H1 (cell line): ENCODE results near the gene ACKR3. TPM values are rescaled to one million over a fixed set of nuclear protein-coding genes. Genes with fewer than 3 reads are reported as not detected.

ENCODE experiments used
- ATF2 ChIP-seq: IDR thresholded peaks from 2 replicates; pipeline ENCODE4 v1.6.1; 2012; ENCODE audit warnings: low read length, inconsistent platforms
- ZNF274 ChIP-seq: IDR thresholded peaks from 2 replicates; pipeline ENCODE4 v1.7.0; 2012; ENCODE audit warnings: low read length, borderline replicate concordance; ENCODE audit errors: extremely low read depth
- polyA plus RNA-seq, 7 experiments: library from polyadenylated mRNA; depleted of rRNA in 3 of 7; stranded (reverse) in 5 of 7; unstranded in 2 of 7; fragments of >200 nt in 5 of 7; fragments of 200-250 nt in 2 of 7; gene quantifications; 1 replicate in 5 of 7; 2 replicates in 1 of 7; 4 replicates in 1 of 7; pipeline versions ENCODE4 v1.2.1 to v1.2.3, GENCODE V29; 2011 to 2013; ENCODE audit warnings: missing spikeins in 2 of 7, mixed read lengths in 2 of 7
- total RNA-seq: library from RNA; stranded (reverse); fragmentation: NEBNext Ultra II Directional; extraction: Animal tissue kit (Norgen Biotek cat#: 25700); gene quantifications from 2 replicates; pipeline ENCODE4 v1.2.1, GENCODE V29; 2021

Gene ACKR3
- total and polyA plus RNA-seq, 2 of the 8 experiments (the other 6 are each of a cell fraction or from before 2014, with no cell fraction given), result 1.4 to 24.4 TPM

GRCh38 chr2:236599059-236599458 is 29.4 kb downstream of the ACKR3 start (continued):
- no peak for TF ChIP-seq ATF2
- TF ChIP-seq ZNF274, result no peak
